ENCODE results near the gene HS6ST1.

Gene HS6ST1

DNA sequence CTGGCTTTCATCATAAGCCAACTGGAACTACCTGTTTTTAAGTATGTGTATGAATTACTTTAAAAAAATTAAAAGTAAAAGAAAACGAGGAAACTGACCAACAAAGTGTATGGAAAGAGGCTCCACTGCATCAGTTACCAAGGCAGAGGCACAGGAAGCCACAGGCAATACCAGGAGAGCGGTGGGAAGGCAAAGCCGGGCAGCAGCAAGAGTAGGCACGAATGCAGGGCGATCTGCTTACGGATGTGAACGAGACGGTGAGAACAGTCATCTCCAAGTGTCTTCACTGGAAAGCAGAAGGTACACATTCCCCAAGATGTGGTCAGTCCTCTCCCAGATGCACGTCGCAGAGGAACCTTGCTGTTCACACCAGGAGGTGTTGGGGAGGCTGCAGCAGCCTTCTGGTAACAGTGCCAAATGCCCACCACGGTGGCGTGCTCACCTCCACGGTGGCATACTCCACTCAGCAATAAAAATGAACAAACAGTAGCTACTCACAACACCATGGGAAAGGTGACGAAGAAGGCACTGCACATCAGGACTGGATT lies 43.1 kb downstream of the HS6ST1 start:
- no peak for DNase-seq (ENCODE audit: low read depth in 2 of 2)
- TF ChIP-seq CTCF (IDR thresholded peaks at IDR 0.05; ENCODE audit: low read depth, low read length): no peak
- no peak overlapping the region for H3K4me3 ChIP-seq (replicated peaks in 1 of 2; ENCODE audit: low read depth in 2 of 2, low read length in 2 of 2)

DNA sequence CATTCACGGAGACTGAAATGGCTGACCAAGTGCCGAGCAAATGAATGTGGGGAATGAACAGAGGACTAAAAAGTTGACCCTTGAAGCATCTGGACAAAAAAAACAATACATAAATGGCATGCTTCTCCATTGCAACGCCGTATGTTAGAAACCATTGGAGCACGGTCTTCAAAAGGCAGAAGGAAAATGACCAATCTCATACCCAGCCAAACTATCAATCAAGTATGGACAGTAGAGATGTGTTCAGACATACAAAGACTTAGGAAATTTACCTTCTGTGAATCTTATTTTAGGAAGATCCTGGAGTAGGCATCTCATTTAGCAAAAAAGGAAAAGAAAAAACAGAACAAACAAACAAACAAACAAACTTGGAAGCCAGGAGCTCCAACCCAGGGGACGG lies 44.5 kb downstream of the HS6ST1 start:
- no peak overlapping the region for H3K4me3 ChIP-seq (replicated peaks in 1 of 2; ENCODE audit: low read depth in 2 of 2, low read length in 2 of 2)
- no peak for TF ChIP-seq CTCF (IDR thresholded peaks at IDR 0.05; ENCODE audit: low read depth, low read length)
- no peak for DNase-seq (ENCODE audit: low read depth in 2 of 2)

DNA sequence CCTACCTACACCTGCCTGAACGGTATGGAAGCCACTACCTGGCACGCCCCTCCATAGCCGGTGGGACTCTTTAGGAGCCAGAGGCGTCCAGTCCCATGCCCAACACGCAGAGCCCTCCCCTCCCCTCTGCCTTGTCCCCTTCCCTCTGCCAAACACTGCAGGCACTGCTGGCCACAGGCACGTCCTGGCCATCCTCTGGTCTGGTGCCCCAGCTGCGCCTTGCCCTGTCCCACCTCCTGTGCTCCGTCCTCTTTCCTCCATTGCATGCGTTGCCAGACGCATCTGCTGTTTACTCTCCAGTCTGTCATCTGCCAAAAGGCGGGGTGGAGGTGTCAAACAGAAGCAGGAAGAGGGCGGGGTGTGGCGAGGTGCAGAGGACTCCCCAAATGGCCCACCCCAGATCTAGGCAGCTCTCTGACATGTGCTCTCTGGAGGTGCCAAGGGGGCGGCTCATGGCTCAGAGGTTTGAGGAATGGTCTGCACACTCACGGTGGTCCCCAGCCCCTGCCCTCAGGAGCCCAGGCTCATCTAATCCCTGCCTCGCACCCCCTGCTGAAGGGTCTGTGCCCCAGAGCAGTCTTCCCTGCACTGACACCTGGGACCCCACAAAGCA lies 45.1 kb downstream of the HS6ST1 start:
- no peak for TF ChIP-seq CTCF (IDR thresholded peaks at IDR 0.05; ENCODE audit: low read depth, low read length)
- H3K4me3 ChIP-seq (replicated peaks in 1 of 2; ENCODE audit: low read depth in 2 of 2, low read length in 2 of 2): no peak overlapping the region
- DNase-seq (ENCODE audit: low read depth in 2 of 2): no peak

GRCh38 chr2:128272601-128273468 lies 45.8 kb downstream of the HS6ST1 start:
- no peak overlapping the region for H3K4me3 ChIP-seq (replicated peaks in 1 of 2; ENCODE audit: low read depth in 2 of 2, low read length in 2 of 2)
- TF ChIP-seq CTCF (IDR thresholded peaks at IDR 0.05; ENCODE audit: low read depth, low read length): no peak
- DNase-seq (ENCODE audit: low read depth in 2 of 2): no peak

DNA sequence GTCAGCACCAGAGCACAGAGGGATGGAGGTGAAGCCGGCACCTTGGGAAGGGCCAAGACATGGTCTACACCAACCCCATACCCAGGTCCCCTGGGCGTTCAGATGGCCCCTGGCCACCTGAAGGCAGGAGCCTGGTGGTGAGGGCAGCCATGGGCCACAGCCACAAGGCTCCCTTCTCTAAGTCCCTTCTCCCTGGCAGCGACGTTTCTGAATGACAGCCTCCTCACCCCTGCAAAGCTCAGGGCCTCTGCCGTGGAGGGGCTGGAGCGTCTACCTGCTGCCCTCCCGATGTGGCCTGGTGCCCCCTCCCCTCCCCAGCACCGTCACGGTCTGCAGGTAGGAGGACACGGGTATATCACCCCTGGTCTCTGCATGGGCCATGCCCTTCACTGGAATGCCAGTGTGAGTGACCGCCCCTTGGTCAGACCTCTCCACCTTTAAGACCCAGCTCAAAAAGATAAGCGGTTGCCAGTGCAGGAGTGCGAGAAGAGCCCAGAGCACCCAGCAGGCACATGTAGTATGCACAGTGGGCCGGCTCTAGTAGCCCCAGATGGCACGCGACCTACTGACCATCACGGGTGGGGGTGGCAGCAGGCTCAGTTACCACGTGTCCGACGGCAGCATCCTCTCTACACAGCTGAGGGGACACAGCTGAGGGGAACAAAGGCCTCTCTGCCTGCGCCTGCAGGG lies 46.6 kb downstream of the HS6ST1 start:
- no peak for TF ChIP-seq CTCF (IDR thresholded peaks at IDR 0.05; ENCODE audit: low read depth, low read length)
- no peak overlapping the region for H3K4me3 ChIP-seq (replicated peaks in 1 of 2; ENCODE audit: low read depth in 2 of 2, low read length in 2 of 2)
- DNase-seq (ENCODE audit: low read depth in 2 of 2): no peak

GRCh38 chr2:128271597-128271910 lies 47.1 kb downstream of the HS6ST1 start:
- no peak for DNase-seq (ENCODE audit: low read depth in 2 of 2)
- H3K4me3 ChIP-seq (replicated peaks in 1 of 2; ENCODE audit: low read depth in 2 of 2, low read length in 2 of 2): no peak overlapping the region
- TF ChIP-seq CTCF (IDR thresholded peaks at IDR 0.05; ENCODE audit: low read depth, low read length): no peak
